Liver (tissue), 9 donors: ENCODE measurements around the gene ATG5. TPM values are rescaled to one million over a fixed set of nuclear protein-coding genes. Genes with fewer than 3 reads are reported as not detected.

Experiments
- DNase-seq: peaks from one replicate; pipeline ENCODE4 v3.0.0-alpha.2; 2017; ENCODE audit warnings: low spot score
- H3K27ac ChIP-seq, 2 donors: one replicate each; pipeline ENCODE4 v1.7.0; 2013; ENCODE audit warnings: inconsistent platforms in 2 of 2, low read length in 2 of 2, control low read depth in 1 of 2, low read depth in 1 of 2, mild to moderate bottlenecking in 1 of 2
- H3K27me3 ChIP-seq, 4 donors: one replicate each; pipeline versions ENCODE4 v1.6.1 to v1.7.0; 2013; ENCODE audit warnings: low read length in 3 of 4, inconsistent platforms in 1 of 4, mild to moderate bottlenecking in 1 of 4, moderate library complexity in 1 of 4; ENCODE audit not compliant: control insufficient read depth in 4 of 4, insufficient read depth in 4 of 4
- H3K36me3 ChIP-seq, 4 donors: one replicate each; pipeline versions ENCODE4 v1.6.1 to v1.7.0; 2013; ENCODE audit warnings: low read length in 3 of 4, mild to moderate bottlenecking in 3 of 4, low read depth in 1 of 4, moderate library complexity in 1 of 4; ENCODE audit not compliant: control insufficient read depth in 4 of 4, insufficient read depth in 3 of 4
- H3K4me1 ChIP-seq, 4 donors: one replicate each; pipeline versions ENCODE4 v1.6.1 to v1.7.0; 2013; ENCODE audit warnings: low read length in 3 of 4, mild to moderate bottlenecking in 3 of 4, moderate library complexity in 1 of 4; ENCODE audit not compliant: control insufficient read depth in 4 of 4, insufficient read depth in 4 of 4
- H3K4me3 ChIP-seq, 3 donors: one replicate each; pipeline versions ENCODE4 v1.6.1 to v1.7.0; 2013; ENCODE audit warnings: low read length in 3 of 3, control low read depth in 1 of 3, low read depth in 1 of 3, mild to moderate bottlenecking in 1 of 3
- H3K9ac ChIP-seq, 2 donors: one replicate each; pipeline ENCODE4 v1.7.0; 2013; ENCODE audit warnings: low read length in 2 of 2, mild to moderate bottlenecking in 2 of 2, moderate library complexity in 2 of 2, control low read depth in 1 of 2, low read depth in 1 of 2
- H3K9me3 ChIP-seq, 4 donors: one replicate each; pipeline versions ENCODE4 v1.6.1 to v1.7.0; 2013; ENCODE audit warnings: low read length in 3 of 4; ENCODE audit not compliant: control insufficient read depth in 4 of 4
- FOXA1 ChIP-seq: IDR thresholded peaks from 2 replicates; pipeline ENCODE4 v1.6.1; 2016; ENCODE audit warnings: antibody characterized with exemption
- FOXA2 ChIP-seq: IDR thresholded peaks from 2 replicates; pipeline ENCODE4 v1.6.1; 2016; ENCODE audit warnings: antibody characterized with exemption
- GABPA ChIP-seq, 2 donors: IDR thresholded peaks in 1 of 2; conservative IDR thresholded peaks in 1 of 2; 2 replicates each; pipeline ENCODE4 v1.6.1; 2016; ENCODE audit warnings: antibody characterized with exemption in 2 of 2, mild to moderate bottlenecking in 1 of 2, moderate library complexity in 1 of 2
- HNF4A ChIP-seq, 2 donors: conservative IDR thresholded peaks; 2 replicates each; pipeline ENCODE4 v1.6.1; 2016; ENCODE audit warnings: antibody characterized with exemption in 2 of 2, mild to moderate bottlenecking in 2 of 2
- HNF4G ChIP-seq: IDR thresholded peaks from 2 replicates; pipeline ENCODE4 v1.6.1; 2016; ENCODE audit warnings: antibody characterized with exemption
- JUND ChIP-seq, 2 donors: IDR thresholded peaks; 2 replicates each; pipeline ENCODE4 v1.6.1; 2016; ENCODE audit warnings: antibody characterized with exemption in 2 of 2
- NR2F2 ChIP-seq: IDR thresholded peaks from 2 replicates; pipeline ENCODE4 v1.6.1; 2016; ENCODE audit warnings: antibody characterized with exemption
- RAD21 ChIP-seq, 2 donors: IDR thresholded peaks; 2 replicates each; pipeline ENCODE4 v1.6.1; 2016; ENCODE audit warnings: antibody characterized with exemption in 2 of 2, mild to moderate bottlenecking in 2 of 2
- RXRA ChIP-seq, 2 donors: IDR thresholded peaks; 2 replicates each; pipeline ENCODE4 v1.6.1; 2017 to 2018; ENCODE audit warnings: antibody characterized with exemption in 2 of 2, mild to moderate bottlenecking in 1 of 2
- SP1 ChIP-seq: IDR thresholded peaks from 2 replicates; pipeline ENCODE4 v1.6.1; 2018; ENCODE audit warnings: antibody characterized with exemption, mild to moderate bottlenecking
- TAF1 ChIP-seq: conservative IDR thresholded peaks from 2 replicates; pipeline ENCODE4 v1.6.1; 2016; ENCODE audit warnings: antibody characterized with exemption, mild to moderate bottlenecking
- YY1 ChIP-seq: IDR thresholded peaks from 2 replicates; pipeline ENCODE4 v1.6.1; 2016; ENCODE audit warnings: antibody characterized with exemption, mild to moderate bottlenecking
- WGBS: extraction: QIAGEN DNeasy Blood & Tissue Kit; methylation state at CpG from one replicate; pipeline ENCODE4 v1.1.7; 2013; 5-methylcytosine and 5-hydroxymethylcytosine counted together
- polyA plus RNA-seq, 2 donors: library from polyadenylated mRNA; stranded (reverse) in 1 of 2; unstranded in 1 of 2; fragments of 200-250 nt in 1 of 2; fragments of >200 nt in 1 of 2; fragmentation: Nextera tagmentation in 1 of 2; extraction: Ambion mirVana in 1 of 2; gene quantifications; one replicate each; pipeline versions ENCODE4 v1.2.1 to v1.2.3, GENCODE V29; 2013 to 2015
- total RNA-seq, 2 donors: library from RNA; depleted of rRNA; stranded (reverse); fragments of >200 nt; gene quantifications; one replicate each; pipeline ENCODE4 v1.2.3, GENCODE V29; 2014
- TF ChIP-seq, protein P1 (sequence below): fragments of 150-350 bp; IDR thresholded peaks from 2 replicates; pipeline ENCODE4 v1.5.1; 2017; ENCODE audit warnings: improper control_type of control experiment, low read depth, low read length; ENCODE audit not compliant: missing input control
- TF ChIP-seq, protein P2 (sequence below): IDR thresholded peaks from 2 replicates; pipeline ENCODE4 v1.6.1; 2016; ENCODE audit warnings: antibody characterized with exemption
- TF ChIP-seq, protein P3 (sequence below): IDR thresholded peaks from 2 replicates; pipeline ENCODE4 v1.6.1; 2016; ENCODE audit warnings: antibody characterized with exemption, mild to moderate bottlenecking
- TF ChIP-seq, protein P4 (sequence below): IDR thresholded peaks from 2 replicates; pipeline ENCODE4 v1.6.1; 2016; ENCODE audit warnings: antibody characterized with exemption
- donor health status: healthy.
- donor health status: healthy.
- donor health status: healthy.
- donor health status: healthy.
- donor health status: healthy.

Gene ATG5
- total and polyA plus RNA-seq, 4 donors: 10.0 to 25.7 (median 19.7) TPM

DNA sequence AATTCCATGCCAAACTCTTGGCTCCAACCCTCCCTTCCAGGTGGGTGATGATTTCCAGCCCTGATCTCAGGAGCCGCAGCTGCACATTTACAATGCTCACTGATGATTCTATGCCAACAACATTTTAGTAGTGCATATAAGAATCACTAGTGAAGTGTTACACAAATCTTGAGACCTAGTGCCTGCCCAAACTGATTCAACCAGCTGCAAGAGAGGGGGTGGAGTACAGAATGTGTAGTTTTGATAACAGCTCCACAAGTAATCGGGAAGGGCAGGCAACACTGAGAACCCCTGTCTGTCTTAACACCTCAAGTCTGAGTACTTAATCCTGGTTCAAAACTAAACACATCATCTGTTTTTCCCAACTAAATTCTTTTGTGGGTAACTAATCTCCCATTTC is 147.8 kb downstream of the ATG5 start:
- no peaks in the 10 kb centered on the region for H3K27me3 ChIP-seq
- no peak overlapping the region for H3K9ac ChIP-seq
- no peak for DNase-seq
- no peaks in the 10 kb centered on the region for H3K4me1 ChIP-seq
- no peaks in the 10 kb centered on the region for H3K9me3 ChIP-seq
- 73% methylated on average over 2 of the region's 2 CpGs for WGBS
- no peak overlapping the region for H3K27ac ChIP-seq
- H3K36me3 ChIP-seq: no peaks in the 10 kb centered on the region
- no peak overlapping the region for H3K4me3 ChIP-seq
- TF ChIP-seq, protein P1, sequence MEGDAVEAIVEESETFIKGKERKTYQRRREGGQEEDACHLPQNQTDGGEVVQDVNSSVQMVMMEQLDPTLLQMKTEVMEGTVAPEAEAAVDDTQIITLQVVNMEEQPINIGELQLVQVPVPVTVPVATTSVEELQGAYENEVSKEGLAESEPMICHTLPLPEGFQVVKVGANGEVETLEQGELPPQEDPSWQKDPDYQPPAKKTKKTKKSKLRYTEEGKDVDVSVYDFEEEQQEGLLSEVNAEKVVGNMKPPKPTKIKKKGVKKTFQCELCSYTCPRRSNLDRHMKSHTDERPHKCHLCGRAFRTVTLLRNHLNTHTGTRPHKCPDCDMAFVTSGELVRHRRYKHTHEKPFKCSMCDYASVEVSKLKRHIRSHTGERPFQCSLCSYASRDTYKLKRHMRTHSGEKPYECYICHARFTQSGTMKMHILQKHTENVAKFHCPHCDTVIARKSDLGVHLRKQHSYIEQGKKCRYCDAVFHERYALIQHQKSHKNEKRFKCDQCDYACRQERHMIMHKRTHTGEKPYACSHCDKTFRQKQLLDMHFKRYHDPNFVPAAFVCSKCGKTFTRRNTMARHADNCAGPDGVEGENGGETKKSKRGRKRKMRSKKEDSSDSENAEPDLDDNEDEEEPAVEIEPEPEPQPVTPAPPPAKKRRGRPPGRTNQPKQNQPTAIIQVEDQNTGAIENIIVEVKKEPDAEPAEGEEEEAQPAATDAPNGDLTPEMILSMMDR: no peak
- no peak for TF ChIP-seq RXRA (IDR thresholded peaks at IDR 0.05)
- TF ChIP-seq SP1: no peak
- TF ChIP-seq HNF4A (conservative IDR thresholded peaks at IDR 0.05): no peak
- TF ChIP-seq, protein P2, sequence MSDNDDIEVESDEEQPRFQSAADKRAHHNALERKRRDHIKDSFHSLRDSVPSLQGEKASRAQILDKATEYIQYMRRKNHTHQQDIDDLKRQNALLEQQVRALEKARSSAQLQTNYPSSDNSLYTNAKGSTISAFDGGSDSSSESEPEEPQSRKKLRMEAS: no peak
- no peak for TF ChIP-seq NR2F2
- no peak for TF ChIP-seq FOXA1
- no peak for TF ChIP-seq JUND (IDR thresholded peaks at IDR 0.05)
- TF ChIP-seq HNF4G: no peak
- no peak for TF ChIP-seq TAF1
- no peak for TF ChIP-seq RAD21 (IDR thresholded peaks at IDR 0.05)
- TF ChIP-seq YY1: no peak

DNA sequence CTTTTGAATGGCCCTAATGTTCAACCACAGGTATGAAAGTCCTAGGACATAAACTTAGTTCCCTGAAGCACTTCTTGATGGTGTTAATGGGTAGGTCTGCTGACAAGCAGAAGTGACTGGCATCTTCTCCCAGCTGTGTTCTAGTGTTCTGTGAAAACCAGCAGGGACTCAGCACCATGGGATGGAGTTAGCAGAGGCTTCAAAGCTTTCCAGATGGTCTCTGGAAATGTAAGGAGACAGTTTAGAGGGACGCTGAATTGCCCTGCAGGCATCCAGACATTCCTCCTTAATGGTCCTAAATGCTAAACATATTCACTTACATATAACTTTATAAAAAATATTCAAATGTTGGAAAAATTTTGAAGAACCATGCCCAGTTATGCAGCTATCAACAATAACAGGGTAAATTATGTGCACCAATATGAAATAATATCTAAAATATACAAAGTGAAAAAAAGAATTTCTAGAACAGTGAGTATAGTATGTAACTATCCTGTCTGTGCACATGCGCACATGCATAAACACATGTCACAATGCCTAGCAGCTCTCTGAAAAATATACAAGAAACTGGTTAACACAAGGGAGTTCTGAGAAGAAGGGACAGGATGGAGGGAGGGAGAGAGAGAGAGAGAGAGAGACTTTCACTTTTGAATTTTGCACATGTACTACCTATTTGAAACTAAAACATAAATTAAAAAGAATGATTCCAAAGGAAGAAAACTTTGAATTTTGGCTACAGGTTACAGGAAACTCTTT is 152.3 kb downstream of the ATG5 start:
- no peaks in the 10 kb centered on the region for H3K36me3 ChIP-seq
- 94% methylated on average over 2 of the region's 2 CpGs for WGBS
- H3K4me1 ChIP-seq: no peaks in the 10 kb centered on the region
- no peak overlapping the region for H3K4me3 ChIP-seq
- no peak overlapping the region for H3K27ac ChIP-seq
- no peak for DNase-seq
- no peak overlapping the region for H3K9ac ChIP-seq
- TF ChIP-seq SP1: no peak
- H3K27me3 ChIP-seq: no peaks in the 10 kb centered on the region
- no peaks in the 10 kb centered on the region for H3K9me3 ChIP-seq

DNA sequence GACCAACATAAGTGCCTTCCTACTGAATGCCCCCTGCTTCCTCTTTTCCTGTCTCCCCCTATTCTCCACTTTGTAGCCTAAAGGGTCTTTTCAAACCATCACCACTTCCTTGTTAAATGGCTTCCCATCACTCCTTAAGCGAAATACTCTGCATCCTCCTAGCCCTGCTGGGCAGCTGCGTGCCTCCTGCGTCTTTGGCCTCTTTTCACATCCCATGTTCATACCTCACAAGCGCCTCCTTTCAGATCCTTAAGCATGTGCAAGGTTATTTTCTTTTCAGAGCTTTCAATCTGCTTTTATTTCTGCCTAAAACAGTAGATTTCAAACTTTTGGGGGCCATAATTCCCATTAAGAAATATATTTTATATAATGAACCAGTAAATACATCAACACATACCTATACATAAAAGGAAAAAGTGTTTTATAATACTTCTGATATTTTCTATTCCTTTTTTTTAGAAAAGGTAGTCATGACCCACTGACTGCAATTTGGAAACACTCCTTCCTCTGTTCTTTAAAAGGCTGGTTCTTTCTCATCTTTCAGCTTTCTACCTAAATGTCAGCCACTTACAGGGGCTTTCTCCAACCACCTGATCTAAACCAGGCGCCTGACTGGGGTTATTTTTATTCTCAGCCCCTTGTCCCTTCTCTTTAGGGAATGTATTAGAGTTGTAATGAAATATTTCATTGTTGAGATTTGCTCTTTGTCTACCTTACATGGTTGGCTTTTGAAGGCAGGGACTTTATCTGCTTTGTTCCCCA is 155.3 kb downstream of the ATG5 start:
- no peaks in the 10 kb centered on the region for H3K9me3 ChIP-seq
- TF ChIP-seq, protein P3, sequence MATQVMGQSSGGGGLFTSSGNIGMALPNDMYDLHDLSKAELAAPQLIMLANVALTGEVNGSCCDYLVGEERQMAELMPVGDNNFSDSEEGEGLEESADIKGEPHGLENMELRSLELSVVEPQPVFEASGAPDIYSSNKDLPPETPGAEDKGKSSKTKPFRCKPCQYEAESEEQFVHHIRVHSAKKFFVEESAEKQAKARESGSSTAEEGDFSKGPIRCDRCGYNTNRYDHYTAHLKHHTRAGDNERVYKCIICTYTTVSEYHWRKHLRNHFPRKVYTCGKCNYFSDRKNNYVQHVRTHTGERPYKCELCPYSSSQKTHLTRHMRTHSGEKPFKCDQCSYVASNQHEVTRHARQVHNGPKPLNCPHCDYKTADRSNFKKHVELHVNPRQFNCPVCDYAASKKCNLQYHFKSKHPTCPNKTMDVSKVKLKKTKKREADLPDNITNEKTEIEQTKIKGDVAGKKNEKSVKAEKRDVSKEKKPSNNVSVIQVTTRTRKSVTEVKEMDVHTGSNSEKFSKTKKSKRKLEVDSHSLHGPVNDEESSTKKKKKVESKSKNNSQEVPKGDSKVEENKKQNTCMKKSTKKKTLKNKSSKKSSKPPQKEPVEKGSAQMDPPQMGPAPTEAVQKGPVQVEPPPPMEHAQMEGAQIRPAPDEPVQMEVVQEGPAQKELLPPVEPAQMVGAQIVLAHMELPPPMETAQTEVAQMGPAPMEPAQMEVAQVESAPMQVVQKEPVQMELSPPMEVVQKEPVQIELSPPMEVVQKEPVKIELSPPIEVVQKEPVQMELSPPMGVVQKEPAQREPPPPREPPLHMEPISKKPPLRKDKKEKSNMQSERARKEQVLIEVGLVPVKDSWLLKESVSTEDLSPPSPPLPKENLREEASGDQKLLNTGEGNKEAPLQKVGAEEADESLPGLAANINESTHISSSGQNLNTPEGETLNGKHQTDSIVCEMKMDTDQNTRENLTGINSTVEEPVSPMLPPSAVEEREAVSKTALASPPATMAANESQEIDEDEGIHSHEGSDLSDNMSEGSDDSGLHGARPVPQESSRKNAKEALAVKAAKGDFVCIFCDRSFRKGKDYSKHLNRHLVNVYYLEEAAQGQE: no peak
- TF ChIP-seq TAF1: no peak
- no peak for TF ChIP-seq GABPA (IDR thresholded peaks at IDR 0.05 in 1 of 2, conservative IDR thresholded peaks at IDR 0.05 in 1 of 2)
- no peak for TF ChIP-seq SP1
- no peak for TF ChIP-seq FOXA1
- no peak for TF ChIP-seq NR2F2
- no peak for TF ChIP-seq JUND (IDR thresholded peaks at IDR 0.05)
- TF ChIP-seq FOXA2: no peak
- TF ChIP-seq, protein P4, sequence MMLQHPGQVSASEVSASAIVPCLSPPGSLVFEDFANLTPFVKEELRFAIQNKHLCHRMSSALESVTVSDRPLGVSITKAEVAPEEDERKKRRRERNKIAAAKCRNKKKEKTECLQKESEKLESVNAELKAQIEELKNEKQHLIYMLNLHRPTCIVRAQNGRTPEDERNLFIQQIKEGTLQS: no peak
- TF ChIP-seq RXRA (IDR thresholded peaks at IDR 0.05): no peak
- WGBS: 91% methylated on average over 5 of the region's 5 CpGs
- H3K27me3 ChIP-seq: no peaks in the 10 kb centered on the region
- no peaks in the 10 kb centered on the region for H3K4me1 ChIP-seq
- no peak overlapping the region for H3K4me3 ChIP-seq
- DNase-seq: no peak
- no peaks in the 10 kb centered on the region for H3K36me3 ChIP-seq
- H3K9ac ChIP-seq: no peak overlapping the region
- H3K27ac ChIP-seq: no peak overlapping the region
